ENCODE results near the gene LZTR1. TPM values are rescaled to one million over a fixed set of nuclear protein-coding genes. Genes with fewer than 3 reads are reported as not detected.

The LZTR1 gene
- polyA plus RNA-seq, 2 of the 4 experiments (the other 2 are of a cell fraction) = 14.1 to 23.5 TPM

GRCh38 chr22:20960609-20961008 is 21.5 kb upstream of the LZTR1 start:
- 94% methylated on average over 1 of the region's 4 CpGs for WGBS (ENCODE audit: missing lambda C conversion rate)
- CTCF ChIA-PET = interaction anchor here (0.5 to 4.2 kb wide), 9 partner anchors 13 to 139 kb away, joined by 3 to 24 read pairs (median 6); partner anchors contain the start of genes CRKL and LZTR1
- TF ChIP-seq CEBPB (IDR thresholded peaks at IDR 0.05) (no peak), EHMT2 (IDR thresholded peaks at IDR 0.05; ENCODE audit: low read depth) (no peak), PHF8 (IDR thresholded peaks at IDR 0.05; ENCODE audit: borderline replicate concordance, low read depth) (no peak), BHLHE40 (IDR thresholded peaks at IDR 0.05; ENCODE audit: low read depth, low read length) (no peak), ATOH8 (CRISPR knock-in tag; IDR thresholded peaks at IDR 0.05; ENCODE audit: low read depth) (no peak), ZSCAN20 (CRISPR knock-in tag; IDR thresholded peaks at IDR 0.05) (no peak), HOXA7 (CRISPR knock-in tag; IDR thresholded peaks at IDR 0.05) (no peak), NFE2L2 (conservative IDR thresholded peaks at IDR 0.05; ENCODE audit: low read length) (no peak), RAD21 (conservative IDR thresholded peaks at IDR 0.05 in 1 of 2, IDR thresholded peaks at IDR 0.05 in 1 of 2) (no peak), CHD4 (IDR thresholded peaks at IDR 0.05; ENCODE audit: borderline replicate concordance) (no peak), HDAC2 (IDR thresholded peaks at IDR 0.05) (no peak), CBX8 (IDR thresholded peaks at IDR 0.05) (no peak), KDM1A (IDR thresholded peaks at IDR 0.05; ENCODE audit: low read depth) (no peak)
- DNase-seq (ENCODE audit: low read depth in 1 of 2, low spot score in 1 of 2) (no peak), ATAC-seq (no peak), FAIRE-seq (no peak)
- Histone ChIP-seq H3K4me2 (no peak overlapping the region), H3K4me1 (peaks cover 11% of the 10 kb centered on the region), H3K27ac (no peak overlapping the region), H3K9me3 (no peaks in the 10 kb centered on the region), H3K4me3 (no peak overlapping the region)
- POLR2A ChIA-PET = no interaction called here

- Histone ChIP-seq H3K4me3 (no peak overlapping the region), H3K27ac (no peak overlapping the region), H3K4me2 (no peak overlapping the region), H3K4me1 (0 out of 3 replicates have a peak, but pooled peaks cover 3% of the 10 kb centered on the region), H3K9me3 (no peaks in the 10 kb centered on the region)
- DNase-seq (ENCODE audit: low read depth in 1 of 2, low spot score in 1 of 2) (no peak), ATAC-seq (no peak), FAIRE-seq (no peak)
- ChIA-PET POLR2A (no interaction called here), CTCF (interaction anchor here (1.0 to 4.2 kb wide), 6 partner anchors 10 to 211 kb away, joined by 3 to 24 read pairs (median 4); no protein-coding TSS in a partner anchor)
- TF ChIP-seq HES2 (IDR thresholded peaks at IDR 0.05) (no peak), E2F6 (IDR thresholded peaks at IDR 0.05; ENCODE audit: borderline replicate concordance, low read depth) (no peak), TFCP2L1 (CRISPR knock-in tag; IDR thresholded peaks at IDR 0.05) (no peak), RAD21 (conservative IDR thresholded peaks at IDR 0.05 in 1 of 2, IDR thresholded peaks at IDR 0.05 in 1 of 2) (no peak)
- WGBS (ENCODE audit: missing lambda C conversion rate) = 94% methylated on average over 6 of the region's 6 CpGs
Observed at GRCh38 chr22:20962491-20962945, 19.6 kb upstream of the LZTR1 start.

GRCh38 chr22:20963201-20964052 is 18.7 kb upstream of the LZTR1 start:
- CTCF ChIA-PET = interaction anchor here (0.7 to 4.2 kb wide), 8 partner anchors 10 to 211 kb away, joined by 3 to 24 read pairs (median 4); partner anchors contain the start of gene LZTR1
- ATAC-seq (no peak), FAIRE-seq (no peak), DNase-seq (ENCODE audit: low read depth in 1 of 2, low spot score in 1 of 2) (no peak)
- TF ChIP-seq CHD4 (IDR thresholded peaks at IDR 0.05; ENCODE audit: borderline replicate concordance) (no peak), RAD21 (conservative IDR thresholded peaks at IDR 0.05 in 1 of 2, IDR thresholded peaks at IDR 0.05 in 1 of 2) (no peak), ZNF302 (CRISPR knock-in tag; IDR thresholded peaks at IDR 0.05) (no peak), NFE2L2 (conservative IDR thresholded peaks at IDR 0.05; ENCODE audit: low read length) (no peak), EHMT2 (IDR thresholded peaks at IDR 0.05; ENCODE audit: low read depth) (no peak), HOXA7 (CRISPR knock-in tag; IDR thresholded peaks at IDR 0.05) (no peak), KDM1A (IDR thresholded peaks at IDR 0.05; ENCODE audit: low read depth) (no peak), BCL3 (IDR thresholded peaks at IDR 0.05) (no peak), HEYL (CRISPR knock-in tag; IDR thresholded peaks at IDR 0.05) (no peak), FOXS1 (CRISPR knock-in tag; IDR thresholded peaks at IDR 0.05) (no peak), JUNB (IDR thresholded peaks at IDR 0.05) (no peak), EHF (CRISPR knock-in tag; IDR thresholded peaks at IDR 0.05) (no peak), CHD2 (IDR thresholded peaks at IDR 0.05; ENCODE audit: low read length, partially characterized antibody) (no peak), MAX (IDR thresholded peaks at IDR 0.05) (no peak), KDM5A (IDR thresholded peaks at IDR 0.05) (no peak), ESRRA (IDR thresholded peaks at IDR 0.05; ENCODE audit: borderline replicate concordance, low read length) (no peak), JUN (IDR thresholded peaks at IDR 0.05) (no peak), RCOR1 (IDR thresholded peaks at IDR 0.05; ENCODE audit: low read depth, low read length) (no peak), GATA3 (IDR thresholded peaks at IDR 0.05; ENCODE audit: borderline replicate concordance) (no peak)
- Histone ChIP-seq H3K4me3 (no peak overlapping the region), H3K4me1 (0 out of 3 replicates have a peak, but pooled peaks cover under 1% of the 10 kb centered on the region), H3K4me2 (no peak overlapping the region), H3K27ac (no peak overlapping the region), H3K9me3 (no peaks in the 10 kb centered on the region)
- POLR2A ChIA-PET = no interaction called here
- 63% methylated on average over 5 of the region's 7 CpGs for WGBS (ENCODE audit: missing lambda C conversion rate)

Measured in A549 (cell line).